H1 (cell line): ENCODE measurements around the gene IL1A. TPM values are rescaled to one million over a fixed set of nuclear protein-coding genes. Genes with fewer than 3 reads are reported as not detected.

Experiments used
- CTCF ChIA-PET: fragments of 300-600 bp; sonication (Branson Sonifier 250); formaldehyde crosslinking; loops from one replicate; lab custom pipeline; 2021; ENCODE audit not compliant: partially characterized antibody; lab: Charles Lee
- POLR2A ChIA-PET: fragments of 300-600 bp; sonication (Branson Sonifier 250); formaldehyde crosslinking; loops from one replicate; lab custom pipeline; 2021; ENCODE audit warnings: inconsistent platforms; ENCODE audit not compliant: partially characterized antibody; lab: Charles Lee
- DNase-seq, 2 experiments: peaks; one replicate each; pipeline versions ENCODE4 v3.0.0 to v3.0.0-alpha.2; 2010 to 2022; ENCODE audit warnings: low spot score in 2 of 2, low read depth in 1 of 2, mixed read lengths in 1 of 2
- FAIRE-seq: peaks from 2 replicates; lab custom pipeline; 2011; peaks lifted over from hg19 to GRCh38; lab: Jason Lieb, UNC
- H2AFZ ChIP-seq: 2 replicates; pipeline ENCODE4 v1.8.1; 2012; ENCODE audit warnings: low read length, inconsistent platforms
- H2AK5ac ChIP-seq: 2 replicates; pipeline ENCODE4 v1.6.1; 2013; ENCODE audit warnings: low read depth, low read length
- H2BK120ac ChIP-seq: replicated peaks from 2 replicates; pipeline ENCODE3; 2013; ENCODE audit warnings: low read depth, low read length, inconsistent platforms
- H2BK12ac ChIP-seq: 2 replicates; pipeline ENCODE4 v1.6.1; 2013; ENCODE audit warnings: low read depth, low read length
- H2BK15ac ChIP-seq: 2 replicates; pipeline ENCODE4 v1.6.1; 2013; ENCODE audit warnings: low read length
- H2BK20ac ChIP-seq: 2 replicates; pipeline ENCODE4 v1.6.1; 2013; ENCODE audit warnings: low read length
- H2BK5ac ChIP-seq: 2 replicates; pipeline ENCODE4 v1.6.1; 2013; ENCODE audit warnings: low read depth, low read length
- H3K14ac ChIP-seq: 2 replicates; pipeline ENCODE4 v1.6.1; 2013; ENCODE audit warnings: inconsistent platforms; ENCODE audit not compliant: insufficient read length
- H3K18ac ChIP-seq: 2 replicates; pipeline ENCODE4 v1.6.1; 2013; ENCODE audit warnings: low read length; ENCODE audit errors: extremely low read depth
- H3K23ac ChIP-seq: 2 replicates; pipeline ENCODE4 v1.6.1; 2013; ENCODE audit warnings: inconsistent platforms; ENCODE audit not compliant: insufficient read length
- H3K23me2 ChIP-seq: 2 replicates; pipeline ENCODE4 v1.6.1; 2013; ENCODE audit warnings: low read depth, low read length
- H3K27ac ChIP-seq: 2 replicates; pipeline ENCODE4 v1.6.1; 2011; ENCODE audit warnings: low read depth, low read length, inconsistent platforms
- H3K27me3 ChIP-seq, 4 experiments: replicated peaks in 1 of 4; 1 replicate in 1 of 4; 2 replicates in 3 of 4; pipeline versions ENCODE4 v1.6.1 to v1.8.1; 2011 to 2013; ENCODE audit warnings: low read length in 3 of 4, mild to moderate bottlenecking in 3 of 4, inconsistent platforms in 2 of 4, mixed read lengths in 2 of 4, moderate library complexity in 1 of 4; ENCODE audit not compliant: control insufficient read depth in 3 of 4, insufficient read depth in 3 of 4; ENCODE audit errors: extremely low read depth in 1 of 4
- H3K36me3 ChIP-seq, 4 experiments: 2 replicates each; pipeline versions ENCODE4 v1.6.1 to v1.8.1; 2011 to 2013; ENCODE audit warnings: mild to moderate bottlenecking in 4 of 4, low read length in 3 of 4, moderate library complexity in 2 of 4, control low read depth in 1 of 4, inconsistent platforms in 1 of 4; ENCODE audit not compliant: insufficient read depth in 4 of 4, control insufficient read depth in 2 of 4
- H3K4ac ChIP-seq: replicated peaks from 2 replicates; pipeline ENCODE3; 2013; ENCODE audit warnings: low read length, low read depth, mixed read lengths, inconsistent platforms; ENCODE audit not compliant: insufficient read length
- H3K4me1 ChIP-seq, 4 experiments: replicated peaks in 1 of 4; 1 replicate in 1 of 4; 2 replicates in 3 of 4; pipeline versions ENCODE4 v1.6.1 to v1.8.1; 2011 to 2013; ENCODE audit warnings: low read length in 3 of 4, inconsistent platforms in 2 of 4, mixed read lengths in 1 of 4; ENCODE audit not compliant: insufficient read depth in 4 of 4, control insufficient read depth in 3 of 4
- H3K4me2 ChIP-seq, 2 experiments: 2 replicates each; pipeline versions ENCODE4 v1.6.1 to v1.8.1; 2011 to 2013; ENCODE audit warnings: low read depth in 2 of 2, low read length in 2 of 2, control low read depth in 1 of 2, inconsistent platforms in 1 of 2, mild to moderate bottlenecking in 1 of 2; ENCODE audit not compliant: insufficient read depth in 1 of 2
- H3K4me3 ChIP-seq, 4 experiments: fragments of 200-600, 300-600 bp in 1 of 4; sonication (generic), shearing (Covaris generic), sonication (Bioruptor Twin) in 1 of 4; 2 replicates each; pipeline versions ENCODE4 v1.5.1 to v1.8.1; 2011 to 2016; ENCODE audit warnings: low read length in 4 of 4, low read depth in 3 of 4, control low read depth in 2 of 4, inconsistent platforms in 2 of 4, mild to moderate bottlenecking in 2 of 4, mixed read lengths in 1 of 4, moderate library complexity in 1 of 4; ENCODE audit not compliant: insufficient read depth in 2 of 4; ENCODE audit errors: extremely low read depth in 1 of 4
- H3K56ac ChIP-seq: replicated peaks from 2 replicates; pipeline ENCODE3; 2013; ENCODE audit warnings: low read depth, mild to moderate bottlenecking, mixed read lengths, low read length, inconsistent platforms; ENCODE audit not compliant: insufficient read length
- H3K79me1 ChIP-seq: 2 replicates; pipeline ENCODE4 v1.6.1; 2013; ENCODE audit warnings: low read depth, low read length, control low read depth
- H3K79me2 ChIP-seq, 2 experiments: 2 replicates each; pipeline versions ENCODE4 v1.6.1 to v1.8.1; 2012 to 2013; ENCODE audit warnings: low read length in 2 of 2, mild to moderate bottlenecking in 2 of 2, inconsistent platforms in 1 of 2; ENCODE audit not compliant: insufficient read depth in 2 of 2, control insufficient read depth in 1 of 2
- H3K9ac ChIP-seq, 4 experiments: replicated peaks in 1 of 4; 1 replicate in 1 of 4; 2 replicates in 3 of 4; pipeline versions ENCODE4 v1.6.1 to v1.8.1; 2011 to 2013; ENCODE audit warnings: low read depth in 3 of 4, low read length in 3 of 4, control low read depth in 2 of 4, mild to moderate bottlenecking in 2 of 4, moderate library complexity in 2 of 4, inconsistent platforms in 1 of 4; ENCODE audit errors: extremely low read depth in 1 of 4
- H3K9me3 ChIP-seq, 2 experiments: 2 replicates each; pipeline versions ENCODE4 v1.6.1 to v1.8.1; 2012 to 2013; ENCODE audit warnings: mild to moderate bottlenecking in 2 of 2, moderate library complexity in 2 of 2, control low read depth in 1 of 2, inconsistent platforms in 1 of 2, low read depth in 1 of 2, low read length in 1 of 2, mixed read lengths in 1 of 2; ENCODE audit not compliant: insufficient read depth in 2 of 2
- H4K20me1 ChIP-seq, 2 experiments: replicated peaks in 1 of 2; 2 replicates each; pipeline versions ENCODE3 to v1.8.1; 2011 to 2013; ENCODE audit warnings: inconsistent platforms in 2 of 2, low read length in 2 of 2, mild to moderate bottlenecking in 1 of 2; ENCODE audit not compliant: insufficient read depth in 2 of 2, control insufficient read depth in 1 of 2
- H4K5ac ChIP-seq: 2 replicates; pipeline ENCODE4 v1.6.1; 2013; ENCODE audit warnings: low read length, low read depth, mixed read lengths, inconsistent platforms; ENCODE audit not compliant: insufficient read length
- H4K8ac ChIP-seq: 2 replicates; pipeline ENCODE4 v1.8.0; 2013; ENCODE audit warnings: mild to moderate bottlenecking, moderate library complexity, low read length, inconsistent platforms; ENCODE audit not compliant: insufficient read depth; ENCODE audit errors: extremely low read depth
- H4K91ac ChIP-seq: replicated peaks from 2 replicates; pipeline ENCODE3; 2013; ENCODE audit warnings: low read length, mixed read lengths, inconsistent platforms; ENCODE audit not compliant: insufficient read length
- CREB1 ChIP-seq: IDR thresholded peaks from 2 replicates; pipeline ENCODE4 v1.6.1; 2012; ENCODE audit warnings: inconsistent platforms
- EGR1 ChIP-seq: IDR thresholded peaks from 2 replicates; pipeline ENCODE4 v1.6.1; 2011; ENCODE audit warnings: low read depth, low read length, borderline replicate concordance
- KDM4A ChIP-seq: IDR thresholded peaks from one replicate; pipeline ENCODE4 v1.7.1; 2012; ENCODE audit warnings: low read depth, mild to moderate bottlenecking, moderate library complexity, low read length, inconsistent platforms; ENCODE audit not compliant: severe bottlenecking
- TEAD4 ChIP-seq: IDR thresholded peaks from 2 replicates; pipeline ENCODE4 v1.6.1; 2012; ENCODE audit warnings: low read depth, low read length, inconsistent platforms, mixed read lengths
- WGBS, 2 experiments: shearing (Covaris generic) in 1 of 2; methylation state at CpG; one replicate each; pipeline versions ENCODE4 v1.1.6 to v1.1.7; 2013 to 2015; ENCODE audit warnings: low lambda C conversion rate in 2 of 2, mixed read lengths in 2 of 2, inconsistent platforms in 1 of 2, low coverage in 1 of 2, missing lambda C conversion rate in 1 of 2; ENCODE audit not compliant: insufficient replicate concordance in 2 of 2, insufficient coverage in 1 of 2, insufficient read length in 1 of 2; ENCODE audit errors: extremely low coverage in 1 of 2, missing lambda C conversion rate in 1 of 2; 5-methylcytosine and 5-hydroxymethylcytosine counted together
- polyA plus RNA-seq, 7 experiments: library from polyadenylated mRNA; depleted of rRNA in 3 of 7; stranded (reverse) in 5 of 7; unstranded in 2 of 7; fragments of >200 nt in 5 of 7; fragments of 200-250 nt in 2 of 7; gene quantifications; 1 replicate in 5 of 7; 2 replicates in 1 of 7; 4 replicates in 1 of 7; pipeline versions ENCODE4 v1.2.1 to v1.2.3, GENCODE V29; 2011 to 2013; ENCODE audit warnings: missing spikeins in 2 of 7, mixed read lengths in 2 of 7
- total RNA-seq: library from RNA; stranded (reverse); fragmentation: NEBNext Ultra II Directional; extraction: Animal tissue kit (Norgen Biotek cat#: 25700); gene quantifications from 2 replicates; pipeline ENCODE4 v1.2.1, GENCODE V29; 2021

The IL1A gene
- total and polyA plus RNA-seq, 2 of the 8 experiments (the other 6 are each of a cell fraction or from before 2014, with no cell fraction given), result 0.32 to 0.74 TPM

DNA sequence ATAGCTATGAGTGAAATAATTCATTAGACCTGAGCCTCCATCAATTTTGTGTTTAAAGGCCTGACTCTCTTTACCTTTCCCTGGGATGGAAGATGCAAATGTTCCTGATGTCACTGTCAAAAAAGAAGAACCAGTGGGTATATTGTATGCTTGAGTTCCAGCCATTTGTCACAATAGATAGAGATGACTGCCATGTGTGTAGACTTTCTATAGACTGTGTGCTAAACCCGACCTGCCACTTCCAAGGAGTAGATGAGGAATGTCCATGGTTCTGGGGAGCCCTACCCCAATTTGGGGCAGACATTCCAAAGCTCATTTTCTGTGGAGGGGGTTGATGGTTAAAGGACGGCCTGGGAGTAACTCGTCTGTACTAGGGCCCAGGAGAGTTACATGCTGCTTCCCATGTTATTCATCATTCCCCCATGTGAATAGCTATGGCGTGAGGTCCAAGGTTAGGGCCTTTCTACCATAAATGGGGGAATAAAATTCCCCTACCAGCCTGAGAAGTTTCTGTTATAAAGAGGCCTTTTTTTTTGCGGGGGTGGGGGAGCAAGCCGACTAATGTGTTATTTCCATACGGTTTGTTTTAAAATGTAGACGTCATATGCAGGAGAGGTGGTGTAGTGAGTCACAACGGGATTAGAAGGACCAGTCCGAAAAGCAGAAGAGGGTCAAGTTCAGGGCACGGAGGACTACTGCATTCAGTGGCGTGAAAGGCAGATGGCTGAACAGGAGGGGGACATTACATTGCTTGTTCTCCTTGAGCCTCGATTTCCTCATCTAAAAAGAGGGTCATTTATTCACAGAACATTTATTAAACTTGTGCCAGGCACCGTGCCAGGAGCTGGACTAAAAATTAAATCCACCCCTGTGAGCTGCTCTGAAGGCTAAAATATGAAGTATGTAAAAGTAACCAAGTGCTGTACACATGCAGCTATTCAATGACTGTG is 28.3 kb upstream of the IL1A start:
- no peaks in the 10 kb centered on the region for H3K79me1 ChIP-seq
- no peak overlapping the region for H4K5ac ChIP-seq
- ChIA-PET POLR2A (no interaction called here), CTCF (interaction anchor here (1.0 to 2.5 kb wide), 3 partner anchors 62 to 87 kb away, joined by 3 to 8 read pairs (median 5); no protein-coding TSS in a partner anchor)
- no peaks in the 10 kb centered on the region for H3K79me2 ChIP-seq
- H2BK20ac ChIP-seq, result peak overlapping the region; percentile 55; the same call in 1 of the 2 replicates
- H3K4me2 ChIP-seq, result no peak overlapping the region
- H3K4ac ChIP-seq, result no peak overlapping the region
- TF ChIP-seq KDM4A (no peak), TEAD4 (no peak), EGR1 (no peak), CREB1 (no peak)
- DNase-seq (no peak), FAIRE-seq (no peak)
- no peak overlapping the region; the same call in 1 of the 2 replicates for H2BK5ac ChIP-seq
- H3K23me2 ChIP-seq, result no peaks in the 10 kb centered on the region
- H2BK15ac ChIP-seq, result no peak overlapping the region
- H4K8ac ChIP-seq, result no peak overlapping the region
- no peak overlapping the region for H2AK5ac ChIP-seq
- no peak overlapping the region for H2AFZ ChIP-seq
- H3K36me3 ChIP-seq, result no peaks in the 10 kb centered on the region
- H4K91ac ChIP-seq, result peak overlapping the region; percentile 68
- no peaks in the 10 kb centered on the region for H3K9me3 ChIP-seq
- H3K18ac ChIP-seq, result no peak overlapping the region; the same call in 1 of the 2 replicates
- peak overlapping the region; percentile 50; the same call in 1 of the 2 replicates for H2BK12ac ChIP-seq
- H3K23ac ChIP-seq, result no peak overlapping the region
- H4K20me1 ChIP-seq, result no peaks in the 10 kb centered on the region
- H3K4me3 ChIP-seq, result no peak overlapping the region
- H3K27ac ChIP-seq, result no peak overlapping the region
- WGBS, 2 experiments, result 83% methylated on average over 14 of the region's 14 CpGs; no CpG with 5 or more reads in 1 of the 2 experiments
- H3K27me3 ChIP-seq, result no peaks in the 10 kb centered on the region
- H3K56ac ChIP-seq, result no peak overlapping the region
- H3K14ac ChIP-seq, result no peak overlapping the region
- H3K4me1 ChIP-seq, result peaks cover 0 to 22% (median 7%) of the 10 kb centered on the region in 4 experiments; a peak in 6 of 7 replicates
- H2BK120ac ChIP-seq, result no peak overlapping the region
- no peak overlapping the region for H3K9ac ChIP-seq
